Measurements from ENCODE around the gene IFITM5.

DNA sequence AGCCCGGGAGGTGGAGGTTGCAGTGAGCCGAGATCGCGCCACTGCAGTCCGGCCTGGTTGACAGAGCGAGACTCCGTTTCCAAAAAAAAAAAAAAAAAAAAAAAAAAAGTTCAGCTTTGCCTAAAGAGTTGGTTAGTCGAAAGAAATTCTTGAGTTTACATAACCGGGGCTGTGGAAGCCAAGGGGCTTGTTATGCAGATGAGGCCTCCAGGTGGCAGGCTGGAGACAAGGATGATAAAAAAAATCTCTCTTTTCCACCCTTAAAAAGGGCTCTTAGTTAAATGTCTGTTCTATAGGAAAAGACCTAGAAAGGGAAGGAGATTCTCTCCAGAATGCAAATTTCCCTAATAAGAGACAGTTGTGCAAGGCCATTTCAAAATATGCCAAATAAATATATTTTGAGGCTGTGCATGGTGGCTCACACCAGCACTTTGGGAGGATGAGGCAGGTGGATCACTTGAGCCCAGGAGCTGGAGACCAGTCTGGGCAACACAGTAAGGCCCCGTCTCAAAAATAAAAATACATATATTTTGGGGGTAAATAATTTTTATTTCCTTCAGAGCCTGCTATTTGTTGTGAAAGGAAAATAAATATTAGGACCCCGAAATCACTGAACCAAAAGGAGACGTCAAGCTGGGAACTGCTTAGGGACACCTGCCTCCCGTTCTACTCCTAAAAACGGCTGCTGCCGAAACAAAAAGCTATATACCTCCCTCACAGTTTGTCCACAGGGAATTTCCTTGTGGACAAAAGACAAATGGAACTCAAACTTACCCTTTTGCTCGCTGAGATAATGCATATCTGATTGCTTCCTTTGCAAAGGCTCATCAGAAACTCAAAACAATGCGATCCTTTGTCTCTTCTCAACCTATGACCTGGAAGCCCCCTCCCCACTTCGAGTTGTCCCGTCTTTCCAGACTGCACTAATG is 5.9 kb upstream of the IFITM5 start:
- TF ChIP-seq, protein P1, sequence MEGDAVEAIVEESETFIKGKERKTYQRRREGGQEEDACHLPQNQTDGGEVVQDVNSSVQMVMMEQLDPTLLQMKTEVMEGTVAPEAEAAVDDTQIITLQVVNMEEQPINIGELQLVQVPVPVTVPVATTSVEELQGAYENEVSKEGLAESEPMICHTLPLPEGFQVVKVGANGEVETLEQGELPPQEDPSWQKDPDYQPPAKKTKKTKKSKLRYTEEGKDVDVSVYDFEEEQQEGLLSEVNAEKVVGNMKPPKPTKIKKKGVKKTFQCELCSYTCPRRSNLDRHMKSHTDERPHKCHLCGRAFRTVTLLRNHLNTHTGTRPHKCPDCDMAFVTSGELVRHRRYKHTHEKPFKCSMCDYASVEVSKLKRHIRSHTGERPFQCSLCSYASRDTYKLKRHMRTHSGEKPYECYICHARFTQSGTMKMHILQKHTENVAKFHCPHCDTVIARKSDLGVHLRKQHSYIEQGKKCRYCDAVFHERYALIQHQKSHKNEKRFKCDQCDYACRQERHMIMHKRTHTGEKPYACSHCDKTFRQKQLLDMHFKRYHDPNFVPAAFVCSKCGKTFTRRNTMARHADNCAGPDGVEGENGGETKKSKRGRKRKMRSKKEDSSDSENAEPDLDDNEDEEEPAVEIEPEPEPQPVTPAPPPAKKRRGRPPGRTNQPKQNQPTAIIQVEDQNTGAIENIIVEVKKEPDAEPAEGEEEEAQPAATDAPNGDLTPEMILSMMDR (IDR thresholded peaks at IDR 0.05; ENCODE audit: low read depth, low read length): peak; percentile 66
- TF ChIP-seq EZH2phosphoT487 (IDR thresholded peaks at IDR 0.05; ENCODE audit: low read depth): no peak
